ENCODE results near the gene TTK. TPM values are rescaled to one million over a fixed set of nuclear protein-coding genes. Genes with fewer than 3 reads are reported as not detected.

TTK gene
- total RNA-seq, 4 donors from 2014 or later, result 0.19 to 0.32 (median 0.27) TPM; not detected in 1

DNA sequence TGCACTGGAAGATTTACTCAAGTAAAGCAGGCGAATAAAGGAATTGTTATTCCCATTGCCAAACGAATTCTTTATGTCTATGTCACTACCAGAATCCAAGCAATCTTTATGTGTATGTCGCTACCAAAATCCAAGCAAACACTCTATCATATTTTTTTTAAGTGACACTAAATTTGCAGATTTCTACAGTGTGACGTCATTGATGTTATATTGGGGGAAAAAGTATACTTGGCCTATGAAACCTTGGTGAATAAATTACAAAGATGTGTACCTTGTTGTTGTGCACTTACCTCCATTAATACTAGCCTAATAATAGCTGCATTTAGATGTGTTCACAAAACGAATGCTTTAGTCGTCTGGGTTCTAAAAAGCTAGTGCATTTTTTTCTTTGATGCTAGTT lies 957 bp downstream of the TTK start:
- H3K4me1 ChIP-seq, result peaks cover 0 to 15% (median 5%) of the 10 kb centered on the region in 3 donors
- H3K9me3 ChIP-seq, result no peaks in the 10 kb centered on the region
- H3K27me3 ChIP-seq, result no peaks in the 10 kb centered on the region
- H3K36me3 ChIP-seq, result no peaks in the 10 kb centered on the region
- no peak overlapping the region for H3K27ac ChIP-seq
- 27 to 30% methylated on average over 6 of the region's 6 CpGs for WGBS, 2 donors (ENCODE audit: low coverage in 1 of 2)
- H3K4me3 ChIP-seq, result no peak overlapping the region
- TF ChIP-seq POLR2A (IDR thresholded peaks at IDR 0.05), result no peak
- no peak for TF ChIP-seq POLR2AphosphoS5 (IDR thresholded peaks at IDR 0.05)
- TF ChIP-seq, protein P1, sequence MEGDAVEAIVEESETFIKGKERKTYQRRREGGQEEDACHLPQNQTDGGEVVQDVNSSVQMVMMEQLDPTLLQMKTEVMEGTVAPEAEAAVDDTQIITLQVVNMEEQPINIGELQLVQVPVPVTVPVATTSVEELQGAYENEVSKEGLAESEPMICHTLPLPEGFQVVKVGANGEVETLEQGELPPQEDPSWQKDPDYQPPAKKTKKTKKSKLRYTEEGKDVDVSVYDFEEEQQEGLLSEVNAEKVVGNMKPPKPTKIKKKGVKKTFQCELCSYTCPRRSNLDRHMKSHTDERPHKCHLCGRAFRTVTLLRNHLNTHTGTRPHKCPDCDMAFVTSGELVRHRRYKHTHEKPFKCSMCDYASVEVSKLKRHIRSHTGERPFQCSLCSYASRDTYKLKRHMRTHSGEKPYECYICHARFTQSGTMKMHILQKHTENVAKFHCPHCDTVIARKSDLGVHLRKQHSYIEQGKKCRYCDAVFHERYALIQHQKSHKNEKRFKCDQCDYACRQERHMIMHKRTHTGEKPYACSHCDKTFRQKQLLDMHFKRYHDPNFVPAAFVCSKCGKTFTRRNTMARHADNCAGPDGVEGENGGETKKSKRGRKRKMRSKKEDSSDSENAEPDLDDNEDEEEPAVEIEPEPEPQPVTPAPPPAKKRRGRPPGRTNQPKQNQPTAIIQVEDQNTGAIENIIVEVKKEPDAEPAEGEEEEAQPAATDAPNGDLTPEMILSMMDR (IDR thresholded peaks at IDR 0.05), result no peak
- no peak for TF ChIP-seq EP300 (IDR thresholded peaks at IDR 0.05)
- ATAC-seq, result no peak

DNA sequence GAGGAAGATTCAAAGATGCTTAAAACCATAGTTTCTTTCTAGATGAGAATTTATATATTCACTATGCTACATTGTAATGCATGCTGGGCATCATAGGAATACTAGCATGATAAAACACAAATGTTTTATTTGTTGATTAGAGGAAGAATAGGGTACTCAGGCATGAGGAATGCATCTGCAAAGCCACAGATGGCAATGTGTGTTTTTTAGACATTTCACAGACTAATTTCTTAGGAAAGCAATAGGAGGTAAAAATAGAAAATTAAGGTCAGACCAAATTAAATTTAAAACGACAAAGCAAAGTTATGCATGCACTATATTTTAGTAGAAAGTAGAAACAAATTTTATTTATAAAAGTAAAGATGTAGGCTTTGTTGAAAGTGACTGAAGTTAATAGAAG lies 2.1 kb downstream of the TTK start:
- Histone ChIP-seq H3K4me1 (peaks cover 0 to 15% (median 5%) of the 10 kb centered on the region in 3 donors), H3K27ac (no peak overlapping the region), H3K4me3 (no peak overlapping the region), H3K9me3 (no peaks in the 10 kb centered on the region), H3K27me3 (no peaks in the 10 kb centered on the region), H3K36me3 (no peaks in the 10 kb centered on the region)
- ATAC-seq, result no peak
- no peak for TF ChIP-seq EP300 (IDR thresholded peaks at IDR 0.05)
- TF ChIP-seq, protein P1 (IDR thresholded peaks at IDR 0.05), result no peak
- no peak for TF ChIP-seq POLR2AphosphoS5 (IDR thresholded peaks at IDR 0.05)
- no peak for TF ChIP-seq POLR2A (IDR thresholded peaks at IDR 0.05)
- WGBS, 2 donors (ENCODE audit: low coverage in 1 of 2), result 88 to 90% methylated on average over 1 of the region's 1 CpG

DNA sequence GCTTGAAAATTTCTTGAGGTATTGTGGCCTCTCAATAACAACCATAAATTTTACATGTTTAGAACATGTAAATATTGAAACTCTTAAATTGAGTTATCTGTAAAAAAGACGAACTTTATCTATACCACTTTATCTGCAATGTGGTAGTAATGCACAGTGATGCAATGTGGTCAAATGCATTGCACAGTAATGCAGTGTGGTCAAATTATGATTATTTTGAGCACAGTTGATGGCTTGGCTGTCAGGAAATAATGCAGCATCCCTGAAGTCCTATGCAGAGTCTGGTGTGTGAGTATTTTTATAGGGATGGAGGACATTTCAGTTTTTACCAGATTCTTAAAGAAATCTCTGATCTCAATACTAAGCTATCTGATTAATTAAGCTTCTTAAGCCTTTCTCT lies 5.1 kb downstream of the TTK start:
- TF ChIP-seq EP300 (IDR thresholded peaks at IDR 0.05), result no peak
- TF ChIP-seq POLR2AphosphoS5 (IDR thresholded peaks at IDR 0.05), result no peak
- TF ChIP-seq, protein P1 (IDR thresholded peaks at IDR 0.05), result no peak
- no peak for TF ChIP-seq POLR2A (IDR thresholded peaks at IDR 0.05)
- Histone ChIP-seq H3K4me1 (peaks cover 0 to 8% (median 5%) of the 10 kb centered on the region in 3 donors), H3K4me3 (no peak overlapping the region), H3K9me3 (no peaks in the 10 kb centered on the region), H3K27ac (no peak overlapping the region), H3K27me3 (no peaks in the 10 kb centered on the region), H3K36me3 (no peaks in the 10 kb centered on the region)
- 71 to 92% methylated on average over 1 of the region's 1 CpG for WGBS, 2 donors (ENCODE audit: low coverage in 1 of 2)
- no peak for ATAC-seq

DNA sequence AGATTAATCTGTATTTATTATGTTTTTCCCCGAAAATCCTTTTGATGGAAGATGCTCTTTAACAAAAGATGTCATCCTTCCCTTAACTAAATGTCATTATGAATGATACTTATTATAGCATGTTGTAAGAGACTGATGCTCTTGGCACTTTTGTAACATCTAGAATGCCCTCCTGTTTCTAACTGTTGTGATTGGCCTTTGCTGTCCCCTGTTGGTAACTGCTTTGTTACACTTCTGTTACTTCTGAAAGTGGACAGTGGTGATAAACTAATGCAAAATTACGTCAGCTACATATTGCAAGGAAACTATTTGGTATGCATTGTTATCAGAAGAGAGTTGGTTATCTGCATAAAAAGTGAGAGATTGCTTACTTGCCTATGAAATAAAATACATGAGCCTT lies 5.8 kb downstream of the TTK start:
- Histone ChIP-seq H3K27me3 (no peaks in the 10 kb centered on the region), H3K4me3 (no peak overlapping the region), H3K36me3 (no peaks in the 10 kb centered on the region), H3K4me1 (peaks cover 0 to under 1% (median 0%) of the 10 kb centered on the region in 3 donors), H3K27ac (no peak overlapping the region), H3K9me3 (no peaks in the 10 kb centered on the region)
- TF ChIP-seq EP300 (IDR thresholded peaks at IDR 0.05) (no peak), POLR2A (IDR thresholded peaks at IDR 0.05) (no peak), POLR2AphosphoS5 (IDR thresholded peaks at IDR 0.05) (no peak)
- TF ChIP-seq, protein P1 (IDR thresholded peaks at IDR 0.05), result no peak
- 75 to 83% methylated on average over 2 of the region's 2 CpGs for WGBS, 2 donors (ENCODE audit: low coverage in 1 of 2)
- ATAC-seq, result no peak

DNA sequence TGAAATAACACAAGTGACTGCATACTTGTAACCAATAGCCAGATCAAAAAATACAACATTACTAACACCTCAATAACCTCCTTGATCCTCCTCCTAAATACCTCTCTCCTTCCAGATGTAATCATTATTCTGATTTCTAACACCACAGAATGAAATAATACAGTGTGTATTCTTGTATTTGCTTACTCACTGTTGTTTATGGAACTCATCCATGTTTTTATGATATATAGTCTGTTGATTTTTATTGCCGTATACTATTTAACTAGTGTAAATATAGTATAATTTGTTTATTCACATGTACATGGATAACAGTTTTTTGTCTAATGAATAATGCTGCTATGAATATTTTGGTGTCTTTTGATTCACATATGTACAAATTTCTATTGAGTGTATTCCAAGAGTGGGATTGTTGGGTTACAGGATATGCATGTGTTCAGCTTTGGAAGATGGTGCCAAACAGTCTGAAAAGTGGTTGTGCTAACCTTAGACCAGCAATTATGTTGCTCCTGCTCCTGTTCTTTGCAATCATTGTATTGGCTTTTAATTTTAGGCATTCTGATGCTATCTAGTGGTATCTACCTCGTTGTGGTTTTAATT lies 11.5 kb downstream of the TTK start:
- no peak for TF ChIP-seq POLR2AphosphoS5 (IDR thresholded peaks at IDR 0.05)
- TF ChIP-seq, protein P1 (IDR thresholded peaks at IDR 0.05), result no peak
- no peak for TF ChIP-seq POLR2A (IDR thresholded peaks at IDR 0.05)
- TF ChIP-seq EP300 (IDR thresholded peaks at IDR 0.05), result no peak
- no peaks in the 10 kb centered on the region for H3K36me3 ChIP-seq
- no peaks in the 10 kb centered on the region for H3K9me3 ChIP-seq
- H3K4me1 ChIP-seq, result no peaks in the 10 kb centered on the region
- H3K4me3 ChIP-seq, result no peak overlapping the region
- no peaks in the 10 kb centered on the region for H3K27me3 ChIP-seq
- no peak for ATAC-seq
- 82 to 84% methylated on average over 2 of the region's 2 CpGs for WGBS, 2 donors (ENCODE audit: low coverage in 1 of 2)
- H3K27ac ChIP-seq, result no peak overlapping the region

Data from gastroesophageal sphincter (tissue), 4 donors.